SK-MEL-5 (cell line): ENCODE results near the gene STS. TPM values are rescaled to one million over a fixed set of nuclear protein-coding genes. Genes with fewer than 3 reads are reported as not detected.

ENCODE experiments used
- DNase-seq: peaks from one replicate; pipeline ENCODE4 v3.0.0-alpha.2; 2016; ENCODE audit warnings: low read depth, low spot score
- in situ Hi-C: cut with HindIII; loops from 2 replicates; pipeline ENCODE4 v1.10.0; 2016; ENCODE audit warnings: low sequenced_read_pairs, high pct_unique_total_duplicates, low pct_unique_long_range_greater_than_20kb
- polyA plus RNA-seq, 2 experiments: library from polyadenylated mRNA; depleted of rRNA; stranded (reverse); fragments of >200 nt; gene quantifications; 2 replicates each; pipeline ENCODE4 v1.2.3, GENCODE V29; 2015
- total RNA-seq: library from RNA; depleted of rRNA; stranded (reverse); fragments of >200 nt; shearing (Covaris generic); gene quantifications from 2 replicates; pipeline ENCODE4 v1.2.3, GENCODE V29; 2014; rRNA removed

Gene STS
- total RNA-seq: 3.0 and 3.4 TPM in 2 replicates
- 3.2 and 3.6 TPM in 2 replicates for polyA plus RNA-seq (2015; cell fraction: cytosol; rRNA removed)
- polyA plus RNA-seq (2015; cell fraction: nucleus; rRNA removed): 0.74 and 1.4 TPM in 2 replicates

GRCh38 chrX:7147413-7147977 is at the start of gene STS:
Gene STS, plus strand, starts transcription at chrX:7147712. Its CDS starts 105,488 bp downstream, at chrX:7253200.
- peak; percentile 24 for DNase-seq
- in situ Hi-C loops: no loop called here

GRCh38 chrX:7100022-7100421 is 47.5 kb upstream of the STS start:
- in situ Hi-C loops: no loop called here
- no peak for DNase-seq

GRCh38 chrX:7102119-7102518 is 45.4 kb upstream of the STS start:
- in situ Hi-C loops: no loop called here
- no peak for DNase-seq

GRCh38 chrX:7106649-7107048 is 40.9 kb upstream of the STS start:
- in situ Hi-C loops: no loop called here
- no peak for DNase-seq

- no peak for DNase-seq
- in situ Hi-C loops: no loop called here
These were observed 39.5 kb upstream of the STS start for GRCh38 chrX:7108030-7108429.

- in situ Hi-C loops: no loop called here
- DNase-seq: no peak
These were observed 38.4 kb upstream of the STS start for GRCh38 chrX:7109049-7109531.

- no peak for DNase-seq
- in situ Hi-C loops: no loop called here
These were observed 37.4 kb upstream of the STS start for GRCh38 chrX:7109838-7110793.

GRCh38 chrX:7110821-7111276 is 36.7 kb upstream of the STS start:
- peak; percentile 54 for DNase-seq
- in situ Hi-C loops: no loop called here

- in situ Hi-C loops: no loop called here
- no peak for DNase-seq
These were observed 36.0 kb upstream of the STS start for GRCh38 chrX:7111518-7111917.

- in situ Hi-C loops: no loop called here
- no peak for DNase-seq
These were observed 35.4 kb upstream of the STS start for GRCh38 chrX:7112071-7112470.

GRCh38 chrX:7115557-7115956 is 32.0 kb upstream of the STS start:
- in situ Hi-C loops: no loop called here
- DNase-seq: peak; percentile 40

GRCh38 chrX:7116081-7116480 is 31.4 kb upstream of the STS start:
- no peak for DNase-seq
- in situ Hi-C loops: no loop called here

- in situ Hi-C loops: no loop called here
- no peak for DNase-seq
These were observed 29.9 kb upstream of the STS start for GRCh38 chrX:7117587-7117986.

GRCh38 chrX:7119950-7120877 is 27.3 kb upstream of the STS start:
- in situ Hi-C loops: no loop called here
- DNase-seq: peak; percentile 1

- in situ Hi-C loops: no loop called here
- no peak for DNase-seq
These were observed 26.7 kb upstream of the STS start for GRCh38 chrX:7120878-7121219.

GRCh38 chrX:7127056-7127455 is 20.5 kb upstream of the STS start:
- no peak for DNase-seq
- in situ Hi-C loops: no loop called here

- in situ Hi-C loops: no loop called here
- DNase-seq: no peak
These were observed 15.9 kb upstream of the STS start for GRCh38 chrX:7131621-7132020.
